Suprapubic skin (tissue), 4 donors: Measurements from ENCODE around the gene NRP2. TPM values are rescaled to one million over a fixed set of nuclear protein-coding genes. Genes with fewer than 3 reads are reported as not detected.

Experiments used
- DNase-seq, 2 donors: peaks; one replicate each; pipeline ENCODE4 v3.0.0-alpha.2; 2019; ENCODE audit warnings: low spot score in 2 of 2
- H3K27ac ChIP-seq: fragments of 200-600 bp; sonication (generic); one replicate; pipeline ENCODE4 v1.5.1; 2019
- H3K27me3 ChIP-seq: fragments of 200-600 bp; sonication (generic); one replicate; pipeline ENCODE4 v1.5.1; 2019
- H3K36me3 ChIP-seq: fragments of 200-600 bp; sonication (generic); one replicate; pipeline ENCODE4 v1.5.1; 2019
- H3K4me1 ChIP-seq: fragments of 200-600 bp; sonication (generic); one replicate; pipeline ENCODE4 v1.5.1; 2019
- H3K4me3 ChIP-seq: fragments of 200-600 bp; sonication (generic); one replicate; pipeline ENCODE4 v1.5.1; 2019; ENCODE audit warnings: mild to moderate bottlenecking
- H3K9me3 ChIP-seq: fragments of 200-600 bp; sonication (generic); one replicate; pipeline ENCODE4 v1.5.1; 2019
- EP300 ChIP-seq: sonication (generic); formaldehyde crosslinking; IDR thresholded peaks from one replicate; pipeline ENCODE4 v1.6.1; 2017; ENCODE audit warnings: antibody characterized with exemption
- POLR2A ChIP-seq, 2 donors: fragments of 450-650 bp; IDR thresholded peaks; one replicate each; pipeline ENCODE4 v1.6.1; 2017; ENCODE audit warnings: antibody characterized with exemption in 2 of 2, mild to moderate bottlenecking in 2 of 2, moderate library complexity in 2 of 2
- POLR2AphosphoS5 ChIP-seq, 3 donors: sonication (generic); formaldehyde crosslinking; IDR thresholded peaks; one replicate each; pipeline ENCODE4 v1.6.1; 2017; ENCODE audit warnings: antibody characterized with exemption in 3 of 3
- WGBS: methylation state at CpG from one replicate; pipeline ENCODE4 v1.1.5; 2018; 5-methylcytosine and 5-hydroxymethylcytosine counted together
- total RNA-seq, 4 donors: library from RNA; depleted of rRNA; stranded (reverse); fragments of >200 nt; gene quantifications; one replicate each; pipeline ENCODE4 v1.1.0, GENCODE V29; 2016
- TF ChIP-seq, protein P1 (sequence below), 2 donors: fragments of 200-600 bp in 1 of 2; fragments of 450-650 bp in 1 of 2; sonication (generic) in 1 of 2; IDR thresholded peaks; one replicate each; pipeline ENCODE4 v1.5.1; 2016 to 2019; ENCODE audit warnings: antibody characterized with exemption in 2 of 2, mild to moderate bottlenecking in 1 of 2, moderate library complexity in 1 of 2

NRP2 gene
- total RNA-seq, 4 donors from 2014 or later, result 3.4 to 8.9 (median 6.6) TPM

DNA sequence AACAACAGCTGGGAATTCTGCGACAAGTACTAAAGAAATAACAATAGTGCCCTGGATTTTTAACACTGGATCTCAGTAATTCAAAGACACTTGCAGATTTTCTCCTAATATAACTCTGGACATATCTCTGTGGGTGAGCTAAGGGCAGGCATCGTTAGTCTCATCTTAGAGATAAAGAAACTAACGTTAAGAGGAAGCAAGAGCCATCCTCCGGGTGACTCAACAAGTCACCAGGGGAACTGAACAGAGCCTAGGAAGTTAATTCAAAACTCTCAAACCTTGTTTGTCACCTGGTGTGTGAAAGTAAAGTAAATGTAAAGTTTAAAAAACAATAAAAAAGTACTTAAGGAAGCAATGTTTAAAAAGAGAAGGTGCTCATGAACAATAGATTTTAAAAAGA, 41.6 kb upstream of the NRP2 start:
- WGBS, result 71% methylated on average over 4 of the region's 4 CpGs
- no peak overlapping the region for H3K4me3 ChIP-seq
- H3K27me3 ChIP-seq, result no peaks in the 10 kb centered on the region
- no peak overlapping the region for H3K27ac ChIP-seq
- DNase-seq, result no peak
- no peaks in the 10 kb centered on the region for H3K9me3 ChIP-seq
- H3K36me3 ChIP-seq, result no peaks in the 10 kb centered on the region
- peaks cover 5% of the 10 kb centered on the region for H3K4me1 ChIP-seq
- TF ChIP-seq EP300 (no peak), POLR2A (IDR thresholded peaks at IDR 0.05) (no peak), POLR2AphosphoS5 (IDR thresholded peaks at IDR 0.05) (no peak)
- TF ChIP-seq, protein P1, sequence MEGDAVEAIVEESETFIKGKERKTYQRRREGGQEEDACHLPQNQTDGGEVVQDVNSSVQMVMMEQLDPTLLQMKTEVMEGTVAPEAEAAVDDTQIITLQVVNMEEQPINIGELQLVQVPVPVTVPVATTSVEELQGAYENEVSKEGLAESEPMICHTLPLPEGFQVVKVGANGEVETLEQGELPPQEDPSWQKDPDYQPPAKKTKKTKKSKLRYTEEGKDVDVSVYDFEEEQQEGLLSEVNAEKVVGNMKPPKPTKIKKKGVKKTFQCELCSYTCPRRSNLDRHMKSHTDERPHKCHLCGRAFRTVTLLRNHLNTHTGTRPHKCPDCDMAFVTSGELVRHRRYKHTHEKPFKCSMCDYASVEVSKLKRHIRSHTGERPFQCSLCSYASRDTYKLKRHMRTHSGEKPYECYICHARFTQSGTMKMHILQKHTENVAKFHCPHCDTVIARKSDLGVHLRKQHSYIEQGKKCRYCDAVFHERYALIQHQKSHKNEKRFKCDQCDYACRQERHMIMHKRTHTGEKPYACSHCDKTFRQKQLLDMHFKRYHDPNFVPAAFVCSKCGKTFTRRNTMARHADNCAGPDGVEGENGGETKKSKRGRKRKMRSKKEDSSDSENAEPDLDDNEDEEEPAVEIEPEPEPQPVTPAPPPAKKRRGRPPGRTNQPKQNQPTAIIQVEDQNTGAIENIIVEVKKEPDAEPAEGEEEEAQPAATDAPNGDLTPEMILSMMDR (IDR thresholded peaks at IDR 0.05), result no peak

DNA sequence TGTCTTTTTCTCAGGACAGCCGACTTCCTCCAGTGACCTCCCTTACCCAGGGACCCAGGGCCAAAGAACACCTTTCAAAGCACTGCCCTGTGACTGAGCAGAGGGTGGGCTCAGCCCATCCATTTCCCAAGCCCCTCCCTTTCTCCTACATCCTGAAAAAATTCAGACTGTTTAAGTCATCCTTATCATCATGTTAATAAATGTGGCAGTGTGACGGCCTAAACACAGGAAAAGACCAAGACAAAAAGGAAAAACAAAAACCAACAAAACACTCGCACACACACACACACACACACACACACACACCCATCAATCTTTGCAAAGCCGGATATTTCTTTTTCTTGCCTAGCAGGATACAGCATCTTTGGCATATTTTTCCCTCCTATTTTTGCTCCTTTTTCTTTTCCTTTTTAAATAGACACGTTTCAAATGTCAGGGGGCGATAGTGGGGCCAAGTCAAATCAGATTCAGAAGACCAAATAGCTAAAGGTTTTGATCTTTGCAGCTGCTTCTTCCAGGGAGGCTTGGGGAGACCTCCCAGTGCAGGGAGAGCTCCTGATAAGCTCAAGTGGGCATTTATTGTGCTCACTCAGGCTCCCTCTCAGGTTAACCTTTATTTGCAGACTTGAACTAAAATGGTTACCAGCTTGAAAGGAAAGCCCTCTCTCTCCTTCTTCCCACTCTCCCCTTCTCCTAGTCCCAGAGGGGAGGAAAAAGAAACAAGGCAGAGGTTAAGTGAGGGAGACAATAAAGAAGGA, 39.5 kb upstream of the NRP2 start:
- no peak overlapping the region for H3K4me3 ChIP-seq
- H3K36me3 ChIP-seq, result no peaks in the 10 kb centered on the region
- TF ChIP-seq, protein P1 (IDR thresholded peaks at IDR 0.05), result no peak
- no peak for TF ChIP-seq EP300
- no peak for TF ChIP-seq POLR2A (IDR thresholded peaks at IDR 0.05)
- TF ChIP-seq POLR2AphosphoS5 (IDR thresholded peaks at IDR 0.05), result no peak
- DNase-seq, result no peak
- H3K9me3 ChIP-seq, result no peaks in the 10 kb centered on the region
- WGBS, result 67% methylated on average over 6 of the region's 6 CpGs
- H3K27me3 ChIP-seq, result no peaks in the 10 kb centered on the region
- no peak overlapping the region for H3K27ac ChIP-seq
- H3K4me1 ChIP-seq, result peaks cover 5% of the 10 kb centered on the region

DNA sequence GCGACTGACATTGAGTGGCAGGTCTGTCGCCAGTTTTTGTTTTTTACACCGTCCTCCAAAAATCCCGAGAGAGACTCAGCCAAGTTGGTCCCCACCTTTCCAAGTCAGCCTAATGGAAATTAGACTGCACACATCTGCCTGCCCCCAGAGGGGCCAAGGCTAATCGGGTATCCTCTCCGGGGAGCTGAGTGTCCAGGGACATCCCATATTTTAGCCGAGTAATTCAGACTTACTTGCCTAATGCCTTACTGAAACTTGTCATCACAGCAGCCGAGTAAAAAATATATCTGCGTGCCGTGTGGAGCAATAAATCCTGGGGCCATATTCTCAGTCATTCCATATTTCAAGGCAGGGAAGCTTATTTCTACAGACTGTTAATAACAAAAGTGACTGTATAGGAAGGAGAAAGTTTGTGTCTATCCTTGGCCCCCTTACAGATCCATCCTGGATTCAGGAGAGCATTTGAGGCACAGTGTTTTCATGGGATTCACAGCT, 38.9 kb upstream of the NRP2 start:
- WGBS, result 60% methylated on average over 10 of the region's 10 CpGs
- Histone ChIP-seq H3K36me3 (no peaks in the 10 kb centered on the region), H3K27me3 (no peaks in the 10 kb centered on the region), H3K9me3 (no peaks in the 10 kb centered on the region), H3K4me1 (peaks cover 5% of the 10 kb centered on the region), H3K27ac (no peak overlapping the region), H3K4me3 (no peak overlapping the region)
- no peak for TF ChIP-seq POLR2A (IDR thresholded peaks at IDR 0.05)
- TF ChIP-seq EP300, result no peak
- TF ChIP-seq, protein P1 (IDR thresholded peaks at IDR 0.05), result no peak
- TF ChIP-seq POLR2AphosphoS5 (IDR thresholded peaks at IDR 0.05), result no peak
- DNase-seq, result no peak

DNA sequence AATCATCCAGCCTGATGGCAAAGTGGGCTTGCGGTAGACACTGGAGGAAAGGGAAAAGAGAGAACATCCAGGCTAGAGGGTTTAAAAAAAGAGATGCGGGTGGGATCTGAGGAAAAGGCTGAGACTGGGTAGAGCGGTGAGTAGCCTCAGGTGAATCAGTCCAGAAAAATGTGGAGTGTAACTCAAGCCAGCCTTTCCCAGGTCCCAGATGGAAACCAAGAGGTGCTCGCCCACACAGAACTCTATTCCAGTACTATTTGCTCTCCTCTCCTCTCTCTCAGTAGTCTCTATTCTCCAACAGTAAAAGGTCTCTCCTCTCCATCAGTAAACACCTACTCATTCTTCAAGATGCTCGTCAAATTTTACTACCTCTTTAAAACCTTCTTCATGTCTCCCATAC, 38.3 kb upstream of the NRP2 start:
- no peak overlapping the region for H3K27ac ChIP-seq
- no peak overlapping the region for H3K4me3 ChIP-seq
- H3K27me3 ChIP-seq, result no peaks in the 10 kb centered on the region
- 92% methylated on average over 5 of the region's 5 CpGs for WGBS
- DNase-seq, result no peak
- peaks cover 5% of the 10 kb centered on the region for H3K4me1 ChIP-seq
- H3K9me3 ChIP-seq, result no peaks in the 10 kb centered on the region
- TF ChIP-seq POLR2A (IDR thresholded peaks at IDR 0.05), result no peak
- TF ChIP-seq, protein P1 (IDR thresholded peaks at IDR 0.05), result no peak
- no peaks in the 10 kb centered on the region for H3K36me3 ChIP-seq

DNA sequence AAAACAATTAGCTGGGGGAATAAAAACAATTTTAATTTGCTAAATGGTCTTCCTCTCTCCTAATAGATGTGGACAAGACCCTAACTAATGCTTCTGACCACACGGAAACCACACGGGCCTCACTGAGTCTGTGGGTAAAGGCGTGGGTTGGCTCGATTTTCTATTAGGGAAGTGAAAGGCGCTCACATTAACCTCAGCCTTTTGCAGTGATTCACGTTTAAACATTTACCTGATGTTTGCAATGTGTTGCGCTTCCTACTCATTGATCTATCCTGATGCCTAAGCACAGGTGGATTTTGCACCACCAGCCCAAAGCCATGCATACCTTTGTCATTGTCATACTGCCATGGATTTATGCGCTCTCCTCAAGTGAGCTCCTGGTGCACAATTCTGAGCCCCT, 35.6 kb upstream of the NRP2 start:
- peaks cover 10% of the 10 kb centered on the region for H3K4me1 ChIP-seq
- no peak overlapping the region for H3K4me3 ChIP-seq
- TF ChIP-seq EP300 (no peak), POLR2AphosphoS5 (IDR thresholded peaks at IDR 0.05) (no peak), POLR2A (IDR thresholded peaks at IDR 0.05) (no peak)
- TF ChIP-seq, protein P1 (IDR thresholded peaks at IDR 0.05), result no peak
- no peaks in the 10 kb centered on the region for H3K36me3 ChIP-seq
- no peak for DNase-seq
- no peaks in the 10 kb centered on the region for H3K9me3 ChIP-seq
- H3K27ac ChIP-seq, result no peak overlapping the region
- 82% methylated on average over 8 of the region's 8 CpGs for WGBS
- H3K27me3 ChIP-seq, result no peaks in the 10 kb centered on the region
